NCI-H1048 (cell line): ENCODE measurements around the gene IFIT2.
"Not testable (repeated sequence)": the region's sequence is repeated elsewhere in the genome, so short reads cannot be mapped to it uniquely, and the experiment has no call there.

Source experiments
- DNase-seq: peaks from one replicate; lab custom pipeline; 2025; lab: John Stamatoyannopoulos, UW

Gene IFIT2

DNA sequence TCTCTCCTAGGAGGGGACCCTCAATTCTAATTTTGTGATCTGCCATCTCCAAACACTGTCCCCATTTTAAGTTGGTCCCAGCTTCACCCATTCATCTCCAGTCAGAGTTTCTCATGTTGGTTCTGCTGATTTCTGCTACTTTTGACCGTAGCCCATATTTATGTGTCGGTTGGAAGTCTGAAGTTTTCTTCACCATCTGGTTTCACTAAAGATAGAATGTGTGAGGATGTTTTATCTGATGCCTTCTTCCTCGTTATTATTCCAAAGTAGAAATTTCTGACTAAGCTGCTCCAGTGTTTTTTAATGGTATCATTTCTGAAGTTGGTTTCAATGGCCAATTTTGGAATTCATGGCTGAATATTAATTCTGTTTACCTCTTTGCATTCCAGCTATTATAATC lies 21.3 kb upstream of the IFIT2 start:
- no peak for DNase-seq

DNA sequence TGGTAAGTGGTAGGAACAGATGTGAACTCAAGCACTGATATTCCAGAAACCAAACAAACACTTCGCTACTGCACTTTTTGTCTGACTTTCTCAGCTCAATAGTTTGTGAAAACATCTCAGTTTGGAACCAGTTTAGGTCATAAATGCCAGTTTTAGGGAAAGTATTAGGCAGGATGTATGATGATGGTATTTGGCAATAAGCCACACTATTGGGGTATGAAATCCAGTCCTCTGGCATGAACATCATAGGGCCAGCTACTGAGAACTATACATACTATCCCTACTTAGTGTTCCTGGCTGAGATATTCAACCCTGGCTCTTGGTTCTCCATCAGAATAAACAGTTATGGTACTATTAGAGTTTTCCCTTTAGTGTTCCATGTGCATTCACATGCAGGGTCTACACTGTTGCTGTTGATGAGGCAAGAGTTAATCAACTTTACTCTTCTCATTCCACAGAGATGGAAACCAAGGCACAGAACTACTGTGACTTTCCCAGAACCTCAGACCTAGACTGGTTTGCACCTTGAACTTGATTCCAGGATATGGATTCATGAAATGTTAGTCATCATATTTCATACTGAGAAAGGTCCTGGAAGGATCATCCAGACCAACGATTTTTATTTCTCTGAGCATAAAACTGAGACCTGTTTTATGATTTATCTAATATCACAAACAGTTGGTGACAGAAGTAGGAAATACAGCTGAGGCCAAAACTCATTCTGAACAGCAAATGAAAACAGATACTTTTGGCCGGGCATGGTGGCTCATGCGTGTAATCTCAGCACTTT lies 20.0 kb upstream of the IFIT2 start:
- no peak for DNase-seq

DNA sequence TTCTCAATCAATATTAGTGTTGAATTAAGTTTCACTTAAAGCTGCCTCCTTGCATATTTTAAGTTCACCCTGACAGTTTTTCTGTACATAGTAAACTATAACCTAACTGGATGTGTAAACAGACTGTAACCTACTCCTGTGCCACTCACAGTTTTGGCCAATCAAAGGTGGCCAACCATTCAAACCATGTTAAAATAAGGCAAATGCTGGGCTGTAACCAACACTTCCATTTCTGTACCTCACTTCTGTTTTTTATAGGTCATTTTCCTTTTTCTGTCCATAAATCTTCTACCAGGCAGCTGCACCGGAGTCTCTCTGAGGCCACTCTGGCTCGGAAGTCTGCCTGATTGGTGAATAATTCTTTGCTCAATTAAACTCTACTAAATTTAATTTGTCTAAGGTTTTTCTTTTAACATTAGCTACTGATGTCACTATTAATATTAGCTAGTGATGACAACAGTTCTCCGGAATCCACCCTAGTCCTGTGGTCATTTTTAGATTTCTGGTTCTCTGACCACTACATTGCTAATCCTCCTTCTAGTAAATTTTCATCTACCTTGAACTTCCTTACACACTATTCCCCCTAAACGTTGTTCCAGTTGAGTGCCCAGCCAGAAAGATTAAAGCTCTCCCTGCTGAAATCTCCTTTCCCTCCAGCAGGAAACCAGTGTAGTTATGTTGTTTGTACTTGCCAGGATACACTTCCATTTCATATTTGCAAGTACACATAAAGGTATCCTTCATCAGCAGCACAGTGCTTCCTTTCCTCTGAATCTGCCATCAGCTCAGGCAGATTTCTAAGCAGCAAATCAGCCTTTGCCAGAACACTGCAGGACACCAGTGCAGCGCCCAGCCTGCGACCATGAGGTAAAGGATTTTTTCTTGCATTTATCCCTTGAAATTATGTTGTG lies 18.6 kb upstream of the IFIT2 start:
- no peak for DNase-seq

DNA sequence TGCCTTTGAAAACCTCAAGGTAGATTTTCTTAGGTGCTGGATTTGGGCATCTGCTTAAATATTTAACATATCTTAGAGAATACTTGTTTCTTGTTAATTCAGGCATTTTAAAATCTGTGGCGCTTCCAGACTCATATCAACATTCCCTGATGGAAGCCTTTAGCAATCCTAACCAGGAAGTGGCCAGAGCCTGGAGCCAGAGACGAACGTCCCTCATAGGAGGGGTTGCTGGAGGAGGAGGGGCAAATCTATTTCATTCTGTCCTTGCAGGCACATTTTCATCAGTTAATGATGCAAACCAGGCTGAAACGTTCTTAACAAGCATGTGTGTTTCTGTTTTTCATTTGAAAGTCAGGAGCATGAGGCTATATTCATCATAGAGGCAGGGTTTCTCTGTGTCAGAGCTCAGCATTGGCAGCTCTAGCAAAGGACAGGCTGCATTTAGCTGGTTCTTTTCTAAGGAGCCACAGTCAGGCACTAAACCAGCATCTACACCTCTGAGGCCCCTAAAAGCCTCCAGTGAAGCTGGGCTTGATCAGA lies 17.8 kb upstream of the IFIT2 start:
- no peak for DNase-seq

DNA sequence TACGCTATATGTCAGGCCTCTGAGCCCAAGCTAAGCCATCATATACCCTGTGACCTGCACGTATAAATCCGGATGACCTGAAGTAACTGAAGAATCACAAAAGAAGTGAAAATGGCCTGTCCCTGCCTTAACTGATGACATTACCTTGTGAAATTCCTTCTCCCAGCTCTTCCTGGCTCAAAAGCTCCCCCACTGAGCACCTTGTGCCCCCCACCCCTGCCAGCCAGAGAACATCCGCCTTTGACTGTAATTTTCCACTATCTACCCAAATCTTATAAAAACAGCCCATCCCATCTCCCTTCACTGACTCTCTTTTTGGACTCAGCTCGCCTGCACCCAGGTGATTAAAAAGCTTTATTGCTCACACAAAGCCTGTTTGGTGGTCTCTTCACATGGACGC lies 17.1 kb upstream of the IFIT2 start:
- DNase-seq, result not testable (repeated sequence)

DNA sequence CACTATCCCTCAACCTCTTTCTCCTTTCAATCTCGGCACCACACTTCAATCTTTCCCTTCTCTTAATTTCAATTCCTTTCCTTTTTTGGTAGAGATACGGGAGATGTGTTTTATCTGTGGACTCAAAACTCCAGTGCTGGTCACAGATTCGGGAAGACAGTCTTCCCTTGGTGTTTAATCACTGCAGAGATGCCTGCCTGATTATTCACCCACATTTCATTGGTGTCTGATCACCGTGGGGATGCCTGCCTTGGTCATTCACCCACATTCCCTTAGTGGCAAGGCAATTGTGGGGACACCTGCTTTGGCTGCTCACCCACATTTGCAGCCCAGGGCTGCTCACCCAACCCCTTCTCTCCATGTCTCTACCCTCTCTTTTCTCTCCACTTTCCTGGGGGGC lies 16.5 kb upstream of the IFIT2 start:
- not testable (repeated sequence) for DNase-seq

DNA sequence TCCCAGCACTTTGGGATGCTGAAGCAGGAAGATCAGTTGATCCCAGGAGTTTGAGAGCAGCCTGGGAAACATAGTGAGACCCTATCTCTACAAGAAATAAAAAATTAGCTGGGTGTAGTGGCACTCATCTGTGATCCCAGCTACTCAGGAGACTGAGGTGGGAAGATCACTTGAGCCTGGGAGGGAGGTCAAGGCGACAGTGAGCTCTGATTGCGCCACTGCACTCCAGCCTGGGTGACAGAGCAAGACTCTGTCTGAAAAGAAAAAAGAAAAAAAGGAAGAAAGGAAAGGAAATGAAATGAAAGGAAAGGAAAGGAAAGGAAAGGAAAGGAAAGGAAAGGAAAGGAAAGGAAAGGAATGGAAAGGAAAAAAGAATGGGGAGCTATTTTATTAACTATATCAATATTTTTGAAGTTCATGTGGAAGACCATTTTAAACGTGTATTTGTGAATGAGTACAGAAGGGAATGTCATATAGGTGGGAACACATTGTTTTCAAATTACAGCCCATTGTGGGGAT lies 7.1 kb upstream of the IFIT2 start:
- DNase-seq, result no peak

DNA sequence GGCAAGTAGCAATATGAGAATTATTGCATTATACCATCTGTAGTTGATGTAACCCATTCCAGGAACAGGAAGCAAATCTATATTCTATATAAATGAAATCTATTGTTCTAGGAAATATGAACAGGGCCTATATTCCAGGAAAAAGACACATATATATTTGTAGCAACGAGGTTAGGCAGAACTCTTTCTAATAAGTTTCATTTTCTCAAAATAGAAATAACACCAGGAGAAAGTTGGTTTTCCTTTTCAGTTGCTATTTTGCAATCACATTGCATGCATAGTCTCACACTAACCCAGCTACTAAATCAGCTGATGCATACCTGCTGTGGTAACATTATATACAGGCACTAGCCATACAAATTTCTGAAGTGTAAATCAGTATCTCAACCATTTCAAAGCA lies 6.2 kb upstream of the IFIT2 start:
- no peak for DNase-seq

DNA sequence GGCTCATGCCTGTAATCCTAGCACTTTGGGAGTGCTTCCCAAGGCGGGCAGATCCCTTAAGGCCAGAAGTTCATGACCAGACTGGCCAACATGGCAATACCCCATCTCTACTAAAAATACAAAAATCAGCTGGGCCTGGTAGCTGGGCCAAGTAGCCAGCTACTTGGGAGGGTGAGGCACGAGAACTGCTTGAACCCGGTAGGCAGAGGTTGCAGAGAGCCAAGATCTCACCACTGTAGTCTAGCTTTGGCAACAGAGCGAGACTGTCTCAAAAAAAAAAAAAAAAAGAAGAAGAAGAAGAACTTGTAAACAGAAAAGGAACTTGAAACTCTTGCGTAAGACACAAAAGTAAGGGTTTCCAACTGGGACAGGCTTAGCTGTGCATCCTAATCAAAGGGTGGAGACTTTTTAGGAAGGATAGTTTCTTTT lies 5.6 kb upstream of the IFIT2 start:
- no peak for DNase-seq

DNA sequence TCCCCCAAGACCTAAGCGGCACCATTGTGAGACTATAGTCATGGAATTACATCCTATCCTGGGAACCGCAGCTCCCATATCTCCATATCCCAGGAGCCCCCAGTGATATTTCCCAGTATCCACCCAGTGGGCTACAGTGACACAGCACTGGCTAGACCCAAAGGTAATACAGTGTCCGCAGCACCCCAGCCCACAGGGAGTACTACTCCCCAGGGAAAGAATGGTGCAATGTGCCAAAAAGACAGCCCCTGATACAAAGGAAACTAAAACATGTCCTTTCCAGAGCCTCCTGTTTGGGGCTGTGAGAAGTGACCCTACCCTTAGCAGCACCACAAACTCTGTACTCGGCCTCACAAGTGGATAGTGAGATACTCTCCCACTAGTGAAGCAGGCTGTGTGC lies 4.5 kb upstream of the IFIT2 start:
- DNase-seq, result no peak

DNA sequence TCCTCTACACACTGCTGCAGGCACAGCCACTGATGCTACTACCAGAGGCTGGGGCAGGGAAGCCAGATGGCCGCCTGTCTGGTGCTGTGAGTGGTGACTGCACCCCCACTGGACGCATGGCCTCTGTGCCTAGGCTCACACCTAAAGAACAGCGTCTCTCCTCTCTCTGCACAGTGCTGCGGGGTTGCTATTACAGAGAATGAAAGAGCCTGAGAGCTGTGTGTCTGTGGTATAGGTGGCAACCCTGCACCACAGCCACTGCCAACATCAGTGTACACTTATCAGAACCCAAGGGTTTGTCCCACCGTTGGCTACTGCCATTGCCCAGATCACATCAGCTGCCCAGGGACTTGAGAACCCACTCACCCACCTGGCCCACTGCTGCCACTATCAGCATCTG lies 4.1 kb upstream of the IFIT2 start:
- DNase-seq, result no peak

DNA sequence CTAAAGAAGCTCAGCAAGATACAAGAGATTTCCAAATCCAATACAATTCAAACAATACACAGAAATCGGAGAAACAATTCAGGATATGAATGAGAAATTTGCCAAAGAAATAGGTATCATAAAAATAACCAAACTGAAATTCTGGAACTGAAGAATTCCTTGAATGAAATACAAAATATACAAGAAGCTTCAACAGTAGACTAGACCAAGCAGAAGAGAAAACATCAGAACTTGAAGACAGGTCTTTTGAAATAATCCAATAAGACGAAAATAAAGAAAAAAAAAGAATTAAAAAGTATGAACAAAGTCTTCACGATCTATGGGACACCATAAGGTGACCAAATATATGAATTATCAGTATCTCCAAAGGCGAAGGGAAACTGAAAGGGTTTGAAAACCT lies 2.8 kb upstream of the IFIT2 start:
- DNase-seq, result no peak

DNA sequence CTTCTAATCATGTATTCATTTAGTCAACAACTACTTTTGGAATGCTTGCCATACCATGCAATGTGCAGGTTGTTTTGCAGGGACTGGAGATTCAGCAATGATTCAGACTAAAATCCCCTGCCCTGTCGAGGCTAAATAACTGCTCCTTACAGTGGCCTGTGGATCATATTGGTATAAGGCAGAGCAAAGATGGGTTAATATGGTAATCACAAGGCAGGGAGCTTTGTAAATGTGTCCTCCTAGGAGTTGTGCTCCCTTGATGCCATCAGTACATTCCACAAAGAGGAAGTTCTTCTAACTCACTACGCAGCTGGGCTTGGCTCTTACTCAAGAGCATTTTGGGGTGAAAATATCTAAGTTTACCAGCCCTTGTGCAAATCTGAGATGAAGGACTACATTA lies 614 bp upstream of the IFIT2 start:
- no peak for DNase-seq

DNA sequence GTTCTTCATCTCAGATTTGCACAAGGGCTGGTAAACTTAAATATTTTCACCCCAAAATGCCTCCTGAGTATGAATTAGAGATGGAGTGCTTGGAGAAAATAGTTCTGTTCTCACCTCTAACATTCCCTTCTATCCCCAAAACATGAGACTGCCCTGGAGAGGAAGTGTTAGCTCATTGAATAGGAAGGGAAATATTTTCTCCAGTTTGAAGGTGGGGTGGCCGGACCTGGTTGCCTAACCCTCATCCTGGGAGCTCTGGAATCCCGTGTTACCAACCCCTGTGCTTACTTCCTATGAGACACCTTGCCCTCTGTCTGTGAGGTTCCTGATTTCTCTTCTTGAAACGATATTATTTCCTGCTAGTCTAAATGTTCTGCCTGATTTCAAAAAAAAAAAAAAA lies 779 bp downstream of the IFIT2 start:
- no peak for DNase-seq

DNA sequence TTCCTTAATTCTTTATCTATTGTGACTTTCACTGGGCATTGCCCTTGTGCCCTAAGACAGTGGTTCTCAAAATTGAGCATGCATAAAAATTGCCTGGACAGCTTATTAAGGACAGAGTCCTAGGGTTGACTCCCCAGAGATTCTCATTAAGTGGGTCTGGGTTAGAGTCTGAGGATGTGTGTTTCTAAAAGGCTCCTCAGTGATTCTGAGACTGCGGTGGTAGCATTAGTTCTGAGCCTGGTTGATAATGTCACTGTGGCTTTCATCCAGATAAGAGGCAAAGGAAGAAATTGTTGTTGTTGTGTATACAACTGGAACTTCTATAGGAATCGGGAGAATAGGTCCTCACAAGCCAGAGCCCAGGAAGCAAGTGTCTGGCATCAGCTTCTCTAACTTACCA lies 1.3 kb downstream of the IFIT2 start:
- no peak for DNase-seq

DNA sequence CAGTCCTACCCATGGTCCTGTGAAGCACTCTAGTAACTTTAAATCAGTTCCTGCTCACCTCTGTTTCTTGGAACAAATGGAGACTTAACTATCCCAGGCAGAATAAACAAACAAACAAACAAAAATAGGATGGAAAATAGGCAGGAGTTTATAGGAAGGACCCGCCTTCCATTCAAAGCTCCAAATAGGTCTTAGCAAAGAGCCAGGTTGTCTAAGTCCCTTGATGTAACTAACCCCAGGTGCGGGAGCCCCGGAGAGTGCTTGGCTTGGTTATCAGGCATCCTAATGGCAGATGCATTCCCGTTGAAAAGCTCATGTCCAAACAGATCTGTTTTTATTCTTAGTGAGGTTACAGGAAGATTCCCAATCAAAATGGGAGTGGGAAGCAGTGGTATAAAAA lies 2.2 kb downstream of the IFIT2 start:
- no peak for DNase-seq

DNA sequence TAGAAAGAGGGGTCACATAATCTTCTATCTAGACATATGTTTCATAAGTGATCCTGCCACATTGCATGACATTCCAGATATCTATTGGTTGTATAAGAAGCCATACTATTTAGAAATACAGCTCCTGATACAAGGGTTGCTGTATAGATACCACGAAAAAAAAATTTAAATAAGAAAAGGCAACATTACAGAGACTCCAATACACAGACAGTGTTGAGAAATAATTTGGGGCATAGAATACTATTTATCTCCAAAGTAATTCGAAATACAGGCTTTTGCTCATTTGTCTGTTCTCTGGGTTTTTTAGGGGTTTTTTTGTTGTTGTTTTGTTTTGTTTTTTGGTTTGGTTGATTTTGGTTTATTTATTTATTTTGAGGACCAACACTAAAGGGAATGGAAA lies 2.6 kb downstream of the IFIT2 start:
- no peak for DNase-seq

DNA sequence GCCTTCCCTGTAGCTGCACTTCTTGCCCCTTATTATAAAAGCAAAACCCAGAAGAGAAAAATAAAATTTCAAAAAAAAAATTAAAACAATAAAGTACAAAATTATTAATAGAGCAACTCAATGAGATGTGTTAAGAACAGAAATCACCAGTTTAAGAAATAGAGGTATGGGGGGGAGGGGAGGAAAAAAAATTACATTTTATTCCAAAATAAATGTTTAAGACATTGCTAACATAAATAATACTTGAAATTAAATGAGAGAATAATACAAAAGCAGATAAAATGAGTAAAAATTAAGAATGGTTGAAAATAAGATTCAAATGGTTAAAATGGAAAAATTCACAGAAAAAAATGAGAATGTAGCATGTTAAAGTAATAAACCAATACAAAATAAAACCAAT lies 3.1 kb downstream of the IFIT2 start:
- DNase-seq, result no peak

DNA sequence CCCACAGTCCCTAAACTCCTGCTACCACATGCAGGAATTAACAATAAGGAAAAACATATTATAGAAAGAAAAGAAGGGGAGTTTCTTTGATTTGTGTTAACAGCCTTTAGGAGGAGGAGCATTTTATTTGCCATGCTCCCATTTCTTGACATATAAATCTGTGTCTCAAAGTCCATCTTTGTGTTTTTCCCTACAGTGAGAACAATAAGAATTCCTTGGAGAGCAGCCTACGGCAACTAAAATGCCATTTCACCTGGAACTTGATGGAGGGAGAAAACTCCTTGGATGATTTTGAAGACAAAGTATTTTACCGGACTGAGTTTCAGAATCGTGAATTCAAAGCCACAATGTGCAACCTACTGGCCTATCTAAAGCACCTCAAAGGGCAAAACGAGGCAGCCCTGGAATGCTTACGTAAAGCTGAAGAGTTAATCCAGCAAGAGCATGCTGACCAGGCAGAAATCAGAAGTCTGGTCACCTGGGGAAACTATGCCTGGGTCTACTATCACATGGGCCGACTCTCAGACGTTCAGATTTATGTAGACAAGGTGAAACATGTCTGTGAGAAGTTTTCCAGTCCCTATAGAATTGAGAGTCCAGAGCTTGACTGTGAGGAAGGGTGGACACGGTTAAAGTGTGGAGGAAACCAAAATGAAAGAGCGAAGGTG lies 4.1 kb downstream of the IFIT2 start:
- no peak for DNase-seq

DNA sequence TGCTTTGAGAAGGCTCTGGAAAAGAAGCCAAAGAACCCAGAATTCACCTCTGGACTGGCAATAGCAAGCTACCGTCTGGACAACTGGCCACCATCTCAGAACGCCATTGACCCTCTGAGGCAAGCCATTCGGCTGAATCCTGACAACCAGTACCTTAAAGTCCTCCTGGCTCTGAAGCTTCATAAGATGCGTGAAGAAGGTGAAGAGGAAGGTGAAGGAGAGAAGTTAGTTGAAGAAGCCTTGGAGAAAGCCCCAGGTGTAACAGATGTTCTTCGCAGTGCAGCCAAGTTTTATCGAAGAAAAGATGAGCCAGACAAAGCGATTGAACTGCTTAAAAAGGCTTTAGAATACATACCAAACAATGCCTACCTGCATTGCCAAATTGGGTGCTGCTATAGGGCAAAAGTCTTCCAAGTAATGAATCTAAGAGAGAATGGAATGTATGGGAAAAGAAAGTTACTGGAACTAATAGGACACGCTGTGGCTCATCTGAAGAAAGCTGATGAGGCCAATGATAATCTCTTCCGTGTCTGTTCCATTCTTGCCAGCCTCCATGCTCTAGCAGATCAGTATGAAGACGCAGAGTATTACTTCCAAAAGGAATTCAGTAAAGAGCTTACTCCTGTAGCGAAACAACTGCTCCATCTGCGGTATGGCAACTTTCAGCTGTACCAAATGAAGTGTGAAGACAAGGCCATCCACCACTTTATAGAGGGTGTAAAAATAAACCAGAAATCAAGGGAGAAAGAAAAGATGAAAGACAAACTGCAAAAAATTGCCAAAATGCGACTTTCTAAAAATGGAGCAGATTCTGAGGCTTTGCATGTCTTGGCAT lies 4.8 kb downstream of the IFIT2 start:
- DNase-seq, result no peak

DNA sequence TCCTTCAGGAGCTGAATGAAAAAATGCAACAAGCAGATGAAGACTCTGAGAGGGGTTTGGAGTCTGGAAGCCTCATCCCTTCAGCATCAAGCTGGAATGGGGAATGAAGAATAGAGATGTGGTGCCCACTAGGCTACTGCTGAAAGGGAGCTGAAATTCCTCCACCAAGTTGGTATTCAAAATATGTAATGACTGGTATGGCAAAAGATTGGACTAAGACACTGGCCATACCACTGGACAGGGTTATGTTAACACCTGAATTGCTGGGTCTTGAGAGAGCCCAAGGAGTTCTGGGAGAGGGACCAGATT lies 5.4 kb downstream of the IFIT2 start:
- DNase-seq, result no peak

DNA sequence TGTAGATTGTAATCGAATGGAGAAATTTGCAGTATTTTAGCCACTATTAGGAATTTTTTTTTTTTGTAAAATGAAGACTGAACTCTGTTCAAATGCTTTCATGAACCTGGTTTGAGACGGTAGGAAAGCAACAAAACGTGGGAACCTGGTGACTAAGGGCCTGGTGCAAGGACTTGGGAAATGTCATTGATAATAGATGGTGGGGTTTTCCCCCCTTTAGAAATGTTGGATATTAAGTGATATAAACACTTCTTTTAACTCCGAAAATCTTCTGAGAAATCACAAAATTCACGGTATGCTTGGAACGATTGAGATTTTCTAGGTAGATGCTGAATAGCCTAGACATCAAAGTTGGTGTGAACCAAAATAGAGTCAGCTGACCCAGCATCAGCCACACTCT lies 6.4 kb downstream of the IFIT2 start:
- no peak for DNase-seq
